Breast epithelium (tissue), 3 donors: ENCODE results near the gene FNDC3B.

Experiments
- POLR2A ChIP-seq: fragments of 450-650 bp; IDR thresholded peaks from one replicate; pipeline ENCODE4 v1.6.1; 2016; ENCODE audit warnings: antibody characterized with exemption, mild to moderate bottlenecking, moderate library complexity
- POLR2AphosphoS5 ChIP-seq, 3 donors: sonication (generic); formaldehyde crosslinking; IDR thresholded peaks; one replicate each; pipeline ENCODE4 v1.6.1; 2017; ENCODE audit warnings: antibody characterized with exemption in 3 of 3
- TF ChIP-seq, protein P1 (sequence below), 3 donors: fragments of 450-650 bp; IDR thresholded peaks; one replicate each; pipeline ENCODE4 v1.5.1; 2016 to 2017; ENCODE audit warnings: antibody characterized with exemption in 3 of 3, mild to moderate bottlenecking in 3 of 3, moderate library complexity in 3 of 3

DNA sequence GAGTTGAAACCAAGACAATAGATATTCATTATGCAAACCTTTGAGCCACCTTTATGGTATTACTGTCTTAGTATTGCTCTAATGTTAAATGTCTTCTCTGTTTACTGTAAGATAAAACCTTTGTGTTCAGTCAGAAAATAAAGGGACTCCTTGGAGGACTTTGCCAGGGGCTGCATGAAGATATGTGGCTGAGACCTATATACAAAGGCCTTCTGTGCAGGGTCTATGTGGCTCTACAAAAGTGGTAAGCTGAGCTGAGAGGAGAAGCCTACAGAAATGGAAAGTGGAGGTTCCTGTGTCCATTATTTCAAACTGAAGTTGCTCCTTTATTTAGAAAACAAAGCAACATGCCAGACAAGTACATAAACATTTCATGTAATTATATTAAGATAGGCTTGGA is 131.5 kb downstream of the FNDC3B start:
- TF ChIP-seq, protein P1, sequence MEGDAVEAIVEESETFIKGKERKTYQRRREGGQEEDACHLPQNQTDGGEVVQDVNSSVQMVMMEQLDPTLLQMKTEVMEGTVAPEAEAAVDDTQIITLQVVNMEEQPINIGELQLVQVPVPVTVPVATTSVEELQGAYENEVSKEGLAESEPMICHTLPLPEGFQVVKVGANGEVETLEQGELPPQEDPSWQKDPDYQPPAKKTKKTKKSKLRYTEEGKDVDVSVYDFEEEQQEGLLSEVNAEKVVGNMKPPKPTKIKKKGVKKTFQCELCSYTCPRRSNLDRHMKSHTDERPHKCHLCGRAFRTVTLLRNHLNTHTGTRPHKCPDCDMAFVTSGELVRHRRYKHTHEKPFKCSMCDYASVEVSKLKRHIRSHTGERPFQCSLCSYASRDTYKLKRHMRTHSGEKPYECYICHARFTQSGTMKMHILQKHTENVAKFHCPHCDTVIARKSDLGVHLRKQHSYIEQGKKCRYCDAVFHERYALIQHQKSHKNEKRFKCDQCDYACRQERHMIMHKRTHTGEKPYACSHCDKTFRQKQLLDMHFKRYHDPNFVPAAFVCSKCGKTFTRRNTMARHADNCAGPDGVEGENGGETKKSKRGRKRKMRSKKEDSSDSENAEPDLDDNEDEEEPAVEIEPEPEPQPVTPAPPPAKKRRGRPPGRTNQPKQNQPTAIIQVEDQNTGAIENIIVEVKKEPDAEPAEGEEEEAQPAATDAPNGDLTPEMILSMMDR (IDR thresholded peaks at IDR 0.05): no peak
- TF ChIP-seq POLR2A (no peak), POLR2AphosphoS5 (IDR thresholded peaks at IDR 0.05) (no peak)
